Loucy (cell line): Measurements from ENCODE around the gene SALL2.

Source experiments
- EZH2phosphoT487 ChIP-seq: fragments of 200-600 bp; IDR thresholded peaks from 2 replicates; pipeline ENCODE4 v1.6.1; 2018; ENCODE audit warnings: antibody characterized with exemption, mild to moderate bottlenecking, moderate library complexity, borderline replicate concordance
- TF ChIP-seq, protein P1 (sequence below): fragments of 200-600 bp; sonication (generic); conservative IDR thresholded peaks from 2 replicates; pipeline ENCODE4 v1.5.1; 2014; ENCODE audit warnings: mild to moderate bottlenecking, antibody characterized with exemption, low read length

DNA sequence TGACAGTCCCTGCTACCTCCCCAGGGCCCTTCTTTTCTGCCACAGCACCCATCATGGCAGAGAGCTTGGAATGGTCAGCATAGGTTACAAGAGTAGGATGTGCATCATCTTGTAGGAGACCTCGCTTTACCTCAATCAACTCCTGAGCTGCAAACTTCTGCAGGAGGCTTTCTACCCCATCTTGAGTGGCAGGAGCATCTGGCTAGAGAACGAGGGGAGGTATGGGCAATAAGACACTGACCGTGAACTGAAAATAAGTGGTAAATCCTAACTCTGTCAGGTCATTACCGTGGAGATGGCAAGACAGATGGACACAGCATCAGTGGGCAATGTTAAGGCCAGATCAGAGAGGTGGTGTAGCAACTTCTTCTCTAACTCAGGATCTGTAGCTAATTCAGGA is 22.8 kb downstream of the SALL2 start:
- TF ChIP-seq, protein P1, sequence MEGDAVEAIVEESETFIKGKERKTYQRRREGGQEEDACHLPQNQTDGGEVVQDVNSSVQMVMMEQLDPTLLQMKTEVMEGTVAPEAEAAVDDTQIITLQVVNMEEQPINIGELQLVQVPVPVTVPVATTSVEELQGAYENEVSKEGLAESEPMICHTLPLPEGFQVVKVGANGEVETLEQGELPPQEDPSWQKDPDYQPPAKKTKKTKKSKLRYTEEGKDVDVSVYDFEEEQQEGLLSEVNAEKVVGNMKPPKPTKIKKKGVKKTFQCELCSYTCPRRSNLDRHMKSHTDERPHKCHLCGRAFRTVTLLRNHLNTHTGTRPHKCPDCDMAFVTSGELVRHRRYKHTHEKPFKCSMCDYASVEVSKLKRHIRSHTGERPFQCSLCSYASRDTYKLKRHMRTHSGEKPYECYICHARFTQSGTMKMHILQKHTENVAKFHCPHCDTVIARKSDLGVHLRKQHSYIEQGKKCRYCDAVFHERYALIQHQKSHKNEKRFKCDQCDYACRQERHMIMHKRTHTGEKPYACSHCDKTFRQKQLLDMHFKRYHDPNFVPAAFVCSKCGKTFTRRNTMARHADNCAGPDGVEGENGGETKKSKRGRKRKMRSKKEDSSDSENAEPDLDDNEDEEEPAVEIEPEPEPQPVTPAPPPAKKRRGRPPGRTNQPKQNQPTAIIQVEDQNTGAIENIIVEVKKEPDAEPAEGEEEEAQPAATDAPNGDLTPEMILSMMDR: no peak
- no peak for TF ChIP-seq EZH2phosphoT487
